ENCODE data around the gene EPN2.

DNA sequence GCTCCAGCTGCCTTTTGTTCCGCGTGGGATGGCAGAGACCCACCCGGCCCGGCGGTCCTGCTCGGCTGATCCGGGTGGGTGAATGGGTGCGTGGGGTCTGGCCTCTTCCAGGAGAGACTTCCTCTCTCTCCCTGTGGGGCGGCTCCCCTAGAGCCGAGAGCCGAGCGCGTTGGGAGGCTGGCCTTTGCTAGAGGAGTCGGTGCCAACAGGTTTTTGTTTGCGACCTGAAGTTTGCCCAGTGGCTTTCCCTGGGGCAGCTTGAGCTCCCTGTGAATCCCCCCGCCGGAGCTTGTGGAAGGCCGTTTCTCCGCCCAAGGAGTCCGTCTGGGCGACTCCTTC lies 970 bp downstream of the EPN2 start:
- TF ChIP-seq, protein P1, sequence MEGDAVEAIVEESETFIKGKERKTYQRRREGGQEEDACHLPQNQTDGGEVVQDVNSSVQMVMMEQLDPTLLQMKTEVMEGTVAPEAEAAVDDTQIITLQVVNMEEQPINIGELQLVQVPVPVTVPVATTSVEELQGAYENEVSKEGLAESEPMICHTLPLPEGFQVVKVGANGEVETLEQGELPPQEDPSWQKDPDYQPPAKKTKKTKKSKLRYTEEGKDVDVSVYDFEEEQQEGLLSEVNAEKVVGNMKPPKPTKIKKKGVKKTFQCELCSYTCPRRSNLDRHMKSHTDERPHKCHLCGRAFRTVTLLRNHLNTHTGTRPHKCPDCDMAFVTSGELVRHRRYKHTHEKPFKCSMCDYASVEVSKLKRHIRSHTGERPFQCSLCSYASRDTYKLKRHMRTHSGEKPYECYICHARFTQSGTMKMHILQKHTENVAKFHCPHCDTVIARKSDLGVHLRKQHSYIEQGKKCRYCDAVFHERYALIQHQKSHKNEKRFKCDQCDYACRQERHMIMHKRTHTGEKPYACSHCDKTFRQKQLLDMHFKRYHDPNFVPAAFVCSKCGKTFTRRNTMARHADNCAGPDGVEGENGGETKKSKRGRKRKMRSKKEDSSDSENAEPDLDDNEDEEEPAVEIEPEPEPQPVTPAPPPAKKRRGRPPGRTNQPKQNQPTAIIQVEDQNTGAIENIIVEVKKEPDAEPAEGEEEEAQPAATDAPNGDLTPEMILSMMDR (IDR thresholded peaks at IDR 0.05), result no peak
- TF ChIP-seq POLR2A (IDR thresholded peaks at IDR 0.05), result no peak
